Psoas muscle (tissue), 8 donors: ENCODE data around the gene ANXA10. TPM values are rescaled to one million over a fixed set of nuclear protein-coding genes. Genes with fewer than 3 reads are reported as not detected.
A peak's percentile ranks its signal among the peaks of the same experiment; 100 is the strongest.

Source experiments
- ATAC-seq, 4 donors: fragments of 200-7000 bp; cut with Tn5 transposase; one replicate each; pipeline ENCODE4 v1.9.1; 2020; ENCODE audit warnings: moderate library complexity in 3 of 4, mild to moderate bottlenecking in 2 of 4
- DNase-seq, 2 donors: peaks; one replicate each; pipeline ENCODE4 v3.0.0-alpha.2; 2020
- H3K27ac ChIP-seq: fragments of 200-600 bp; one replicate; pipeline ENCODE4 v1.8.0; 2022
- H3K27me3 ChIP-seq, 3 donors: fragments of 200-600 bp in 1 of 3; one replicate each; pipeline versions ENCODE4 v1.6.1 to v1.8.0; 2013 to 2022; ENCODE audit warnings: low read length in 2 of 3, mild to moderate bottlenecking in 2 of 3, moderate library complexity in 1 of 3; ENCODE audit not compliant: insufficient read depth in 3 of 3
- H3K36me3 ChIP-seq, 2 donors: fragments of 200-600 bp in 1 of 2; one replicate each; pipeline versions ENCODE4 v1.6.1 to v1.8.0; 2013 to 2022; ENCODE audit warnings: low read depth in 1 of 2, mild to moderate bottlenecking in 1 of 2, moderate library complexity in 1 of 2; ENCODE audit not compliant: insufficient read depth in 1 of 2
- H3K4me1 ChIP-seq: fragments of 200-600 bp; one replicate; pipeline ENCODE4 v1.8.0; 2022
- H3K4me3 ChIP-seq: fragments of 200-600 bp; one replicate; pipeline ENCODE4 v1.8.0; 2022; ENCODE audit warnings: mild to moderate bottlenecking
- H3K9me3 ChIP-seq: fragments of 200-600 bp; one replicate; pipeline ENCODE4 v1.8.0; 2022
- WGBS, 3 donors: extraction: QIAGEN DNeasy Blood & Tissue Kit; methylation state at CpG; one replicate each; pipeline versions ENCODE4 v1.1.6 to v1.1.7; 2013; 5-methylcytosine and 5-hydroxymethylcytosine counted together
- intact Hi-C, 2 donors: fragments of 100-400 bp; cut with DNase I; formaldehyde crosslinking; loops; one replicate each; pipeline versions ENCODE4 v1.11.0 to v1.14.2; 2022
- polyA plus RNA-seq, 3 donors: library from polyadenylated mRNA; stranded (reverse); fragments of 200-250 nt; gene quantifications; one replicate each; pipeline ENCODE4 v1.2.3, GENCODE V29; 2013
- total RNA-seq, 4 donors: library from RNA; stranded (reverse); fragmentation: NEBNext Ultra II Directional in 2 of 4; extraction: Animal tissue kit (Norgen Biotek cat#: 25700) in 2 of 4; gene quantifications; one replicate each; pipeline versions ENCODE4 v1.2.1 to v1.2.4, GENCODE V29; 2021 to 2023
- TF ChIP-seq, protein P1 (sequence below): fragments of 200-600 bp; IDR thresholded peaks from one replicate; pipeline ENCODE4 v1.8.0; 2022; ENCODE audit warnings: antibody characterized with exemption
- donor health status: healthy with polysubstance abuse.
- donor health status: DM: no; HTN: no; CAD: no; lungs with moderate emphysema.
- donor health status: Bipolar disorder and iron deficiency.
- donor health status: healthy.
- donor health status: DM: yes; HTN: yes; CAD: no.
- donor health status: DM: no; HTN: no; CAD: no.
- donor health status: DM: no; HTN: no; CAD: no.
- donor health status: DM: yes; HTN: yes; CAD: no.

Gene ANXA10
- total and polyA plus RNA-seq, 7 donors, result not detected

DNA sequence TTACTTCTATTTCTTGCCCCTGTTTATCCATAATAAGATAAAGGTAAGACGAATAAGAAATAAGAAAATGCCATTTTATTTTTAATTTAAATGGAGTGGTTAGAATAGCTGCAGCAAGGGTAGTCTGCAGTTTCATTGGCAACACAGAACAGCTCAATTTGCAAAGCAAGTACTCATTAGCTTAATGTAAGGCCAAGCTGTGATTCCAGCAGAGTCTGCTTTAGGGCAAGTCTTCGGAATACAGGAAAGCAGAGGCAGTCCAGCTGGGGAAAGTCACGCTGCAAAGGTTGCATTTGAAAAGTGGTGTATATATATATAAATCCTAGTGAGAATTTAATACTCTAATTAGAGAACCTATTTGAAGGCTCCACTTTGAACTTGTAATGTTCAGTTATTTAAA, 59.0 kb downstream of the ANXA10 start:
- TF ChIP-seq, protein P1, sequence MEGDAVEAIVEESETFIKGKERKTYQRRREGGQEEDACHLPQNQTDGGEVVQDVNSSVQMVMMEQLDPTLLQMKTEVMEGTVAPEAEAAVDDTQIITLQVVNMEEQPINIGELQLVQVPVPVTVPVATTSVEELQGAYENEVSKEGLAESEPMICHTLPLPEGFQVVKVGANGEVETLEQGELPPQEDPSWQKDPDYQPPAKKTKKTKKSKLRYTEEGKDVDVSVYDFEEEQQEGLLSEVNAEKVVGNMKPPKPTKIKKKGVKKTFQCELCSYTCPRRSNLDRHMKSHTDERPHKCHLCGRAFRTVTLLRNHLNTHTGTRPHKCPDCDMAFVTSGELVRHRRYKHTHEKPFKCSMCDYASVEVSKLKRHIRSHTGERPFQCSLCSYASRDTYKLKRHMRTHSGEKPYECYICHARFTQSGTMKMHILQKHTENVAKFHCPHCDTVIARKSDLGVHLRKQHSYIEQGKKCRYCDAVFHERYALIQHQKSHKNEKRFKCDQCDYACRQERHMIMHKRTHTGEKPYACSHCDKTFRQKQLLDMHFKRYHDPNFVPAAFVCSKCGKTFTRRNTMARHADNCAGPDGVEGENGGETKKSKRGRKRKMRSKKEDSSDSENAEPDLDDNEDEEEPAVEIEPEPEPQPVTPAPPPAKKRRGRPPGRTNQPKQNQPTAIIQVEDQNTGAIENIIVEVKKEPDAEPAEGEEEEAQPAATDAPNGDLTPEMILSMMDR, result no peak

DNA sequence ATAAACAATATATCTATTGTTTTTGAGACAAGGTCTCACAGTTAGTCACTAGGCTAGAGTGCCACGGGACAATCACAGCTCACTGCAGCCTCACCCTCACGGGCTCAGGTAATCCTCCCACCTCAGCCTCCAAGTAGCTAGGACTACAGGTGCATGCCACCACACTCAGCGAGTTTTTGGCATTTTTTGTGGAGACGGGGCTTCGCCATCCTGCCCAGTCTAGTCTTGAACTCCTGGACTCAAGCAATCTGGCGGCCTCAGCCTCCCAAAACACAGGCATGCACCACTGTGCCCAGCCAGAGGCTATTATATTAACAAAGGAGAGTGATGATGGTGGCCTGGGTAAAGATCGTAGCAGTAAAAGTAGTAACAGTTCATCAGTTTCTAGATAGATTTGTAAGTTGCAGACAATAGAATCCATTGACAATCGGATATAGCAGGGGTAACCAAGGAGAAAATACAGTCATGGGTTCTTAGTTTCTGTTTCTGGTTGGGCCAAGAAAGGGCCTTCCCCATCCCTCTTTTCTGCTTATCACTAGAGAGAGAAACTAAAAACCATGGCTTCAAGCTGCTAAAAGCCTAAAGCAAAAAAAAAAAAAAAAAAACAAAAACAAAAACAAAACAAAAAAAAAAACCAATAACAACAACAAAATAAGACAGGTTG, 60.6 kb downstream of the ANXA10 start:
- Histone ChIP-seq H3K27ac (no peak overlapping the region), H3K4me1 (no peaks in the 10 kb centered on the region), H3K9me3 (no peaks in the 10 kb centered on the region), H3K4me3 (no peak overlapping the region), H3K36me3 (no peaks in the 10 kb centered on the region), H3K27me3 (no peaks in the 10 kb centered on the region)
- ATAC-seq (no peak), DNase-seq (no peak)
- intact Hi-C loops, result loop anchor here (5.0 to 10.0 kb wide), 2 partner anchors 126 to 1128 kb away; no protein-coding TSS in a partner anchor
- WGBS, 3 donors, result 87 to 95% (median 93%) methylated on average over 8 of the region's 8 CpGs
- TF ChIP-seq, protein P1, result no peak

More for the DNA sequence above, 59.0 kb downstream of the ANXA10 start:
- Histone ChIP-seq H3K27me3 (no peaks in the 10 kb centered on the region), H3K9me3 (no peaks in the 10 kb centered on the region), H3K36me3 (no peaks in the 10 kb centered on the region), H3K4me1 (no peaks in the 10 kb centered on the region), H3K27ac (no peak overlapping the region), H3K4me3 (no peak overlapping the region)
- no peak for ATAC-seq
- DNase-seq, result no peak
- intact Hi-C loops, result loop anchor here (5.0 to 10.0 kb wide), 2 partner anchors 124 to 1127 kb away; no protein-coding TSS in a partner anchor
- 66 to 73% (median 71%) methylated on average over 3 of the region's 3 CpGs for WGBS, 3 donors

DNA sequence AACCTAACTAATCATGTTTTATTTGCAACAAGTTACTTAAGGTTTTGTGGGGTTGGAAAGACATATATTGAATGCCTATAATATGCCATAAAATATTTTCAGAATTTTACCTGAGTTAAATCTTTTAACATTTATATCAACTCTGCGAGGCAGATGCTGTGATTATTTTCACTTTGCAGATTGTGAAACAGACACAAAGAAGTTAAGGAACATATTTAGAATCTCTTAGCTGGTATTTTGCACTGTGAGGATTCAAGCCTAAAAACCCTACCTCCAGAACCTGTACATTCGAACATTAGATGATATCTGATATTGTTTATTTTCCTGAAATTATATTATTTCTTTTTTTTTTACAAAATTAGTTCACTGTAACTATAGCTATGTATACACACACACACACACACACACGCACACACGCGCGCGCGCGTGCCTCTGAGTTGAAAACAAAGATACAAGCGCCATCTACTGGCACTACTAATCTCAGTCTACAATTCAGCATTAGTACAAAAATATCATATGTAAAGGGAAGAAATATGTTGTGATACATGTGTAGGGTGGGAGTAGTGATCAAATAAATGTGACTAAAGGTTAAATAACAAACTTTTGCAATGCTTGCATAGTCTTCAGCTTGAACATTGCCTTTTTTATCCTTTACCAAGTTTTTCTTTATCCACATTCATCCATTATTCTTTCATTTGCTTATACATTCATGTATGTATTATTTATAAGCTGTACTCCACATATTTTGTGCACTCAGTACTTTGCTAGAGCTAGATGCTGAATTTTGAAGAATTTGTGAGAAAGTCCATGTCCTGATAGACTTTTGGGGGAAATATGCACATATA, 61.5 kb downstream of the ANXA10 start:
- intact Hi-C loops, result loop anchor here (5.0 to 10.0 kb wide), 2 partner anchors 127 to 1129 kb away; no protein-coding TSS in a partner anchor
- 2 to 4% (median 2%) methylated on average over 10 of the region's 10 CpGs for WGBS, 3 donors
- Histone ChIP-seq H3K36me3 (no peaks in the 10 kb centered on the region), H3K27ac (no peak overlapping the region), H3K9me3 (no peaks in the 10 kb centered on the region), H3K4me3 (peak overlapping the region; percentile 51), H3K27me3 (no peaks in the 10 kb centered on the region), H3K4me1 (no peaks in the 10 kb centered on the region)
- TF ChIP-seq, protein P1, result peak; percentile 67
- ATAC-seq (peak; percentile 57 to 91 (median 68)), DNase-seq (peak; percentile 63 to 84)

DNA sequence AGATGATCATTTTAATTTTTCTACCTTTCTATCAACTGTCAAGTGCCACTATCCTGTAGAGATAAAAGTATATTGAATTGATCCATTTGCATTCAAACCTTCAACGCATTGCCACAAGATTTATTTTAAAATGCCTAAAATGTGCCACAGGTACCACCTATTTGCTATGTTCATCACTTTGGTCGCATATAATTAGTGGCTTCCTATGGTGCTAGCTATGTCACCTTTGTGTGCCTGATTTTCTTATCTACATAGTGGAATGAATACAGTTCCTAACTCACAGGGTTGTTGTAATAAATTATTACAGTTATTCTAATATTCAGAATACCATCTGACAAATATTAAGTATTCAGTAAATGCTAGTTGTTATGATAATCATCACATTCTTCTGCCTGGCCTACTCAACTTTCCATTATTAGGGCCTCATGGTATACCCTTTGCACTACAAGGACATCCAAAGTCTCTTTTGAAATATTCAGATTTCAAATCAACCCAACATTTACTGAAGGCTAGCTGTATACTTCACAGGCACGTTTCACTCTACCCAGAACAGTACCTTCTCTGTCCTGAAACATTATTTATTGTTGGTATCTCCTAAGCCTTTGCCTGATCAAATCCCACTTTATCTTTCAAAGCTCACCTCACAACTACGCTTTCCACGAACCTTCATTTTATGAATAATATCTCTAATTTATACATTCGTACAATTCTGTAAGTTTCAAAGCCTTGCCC, 62.4 kb downstream of the ANXA10 start:
- WGBS, 3 donors, result 76 to 85% (median 79%) methylated on average over 6 of the region's 6 CpGs
- intact Hi-C loops, result loop anchor here (5.0 to 10.0 kb wide), 2 partner anchors 127 to 1130 kb away; no protein-coding TSS in a partner anchor

More for the DNA sequence above, 62.4 kb downstream of the ANXA10 start:
- Histone ChIP-seq H3K4me3 (no peak overlapping the region), H3K27ac (no peak overlapping the region), H3K9me3 (peaks cover 6% of the 10 kb centered on the region), H3K36me3 (no peaks in the 10 kb centered on the region), H3K4me1 (no peaks in the 10 kb centered on the region), H3K27me3 (no peaks in the 10 kb centered on the region)
- no peak for DNase-seq
- TF ChIP-seq, protein P1, result no peak
- ATAC-seq, result no peak
